OCI-LY3 (cell line): ENCODE results near the gene SPPL3.

ENCODE experiments used
- EZH2phosphoT487 ChIP-seq: fragments of 200-600 bp; shearing (Covaris generic); IDR thresholded peaks from 2 replicates; pipeline ENCODE4 v1.6.1; 2018; ENCODE audit warnings: antibody characterized with exemption, mixed run types, low read depth
- TF ChIP-seq, protein P1 (sequence below): fragments of 200-600, 300-600 bp; sonication (generic); IDR thresholded peaks from 2 replicates; pipeline ENCODE4 v1.5.1; 2014; ENCODE audit warnings: antibody characterized with exemption, low read length, low read depth

DNA sequence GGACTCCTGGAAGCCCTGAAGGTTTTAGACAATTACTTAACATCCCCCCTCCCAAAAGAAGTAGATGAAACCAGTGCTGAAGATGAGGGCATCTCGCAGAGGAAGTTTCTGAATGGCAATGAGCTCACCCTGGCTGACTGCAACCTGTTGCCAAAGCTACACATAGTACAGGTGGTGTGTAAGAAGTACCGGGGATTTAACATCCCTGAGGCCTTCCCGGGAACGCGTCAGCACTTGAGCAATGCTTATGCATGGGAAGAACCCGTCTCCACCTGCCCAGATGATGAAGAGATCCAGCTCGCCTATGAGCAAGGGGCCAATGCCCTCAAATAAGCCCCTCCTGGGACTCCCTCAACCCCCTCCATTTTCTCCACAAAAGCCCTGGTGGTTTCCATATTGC lies 10.6 kb upstream of the SPPL3 start:
- TF ChIP-seq, protein P1, sequence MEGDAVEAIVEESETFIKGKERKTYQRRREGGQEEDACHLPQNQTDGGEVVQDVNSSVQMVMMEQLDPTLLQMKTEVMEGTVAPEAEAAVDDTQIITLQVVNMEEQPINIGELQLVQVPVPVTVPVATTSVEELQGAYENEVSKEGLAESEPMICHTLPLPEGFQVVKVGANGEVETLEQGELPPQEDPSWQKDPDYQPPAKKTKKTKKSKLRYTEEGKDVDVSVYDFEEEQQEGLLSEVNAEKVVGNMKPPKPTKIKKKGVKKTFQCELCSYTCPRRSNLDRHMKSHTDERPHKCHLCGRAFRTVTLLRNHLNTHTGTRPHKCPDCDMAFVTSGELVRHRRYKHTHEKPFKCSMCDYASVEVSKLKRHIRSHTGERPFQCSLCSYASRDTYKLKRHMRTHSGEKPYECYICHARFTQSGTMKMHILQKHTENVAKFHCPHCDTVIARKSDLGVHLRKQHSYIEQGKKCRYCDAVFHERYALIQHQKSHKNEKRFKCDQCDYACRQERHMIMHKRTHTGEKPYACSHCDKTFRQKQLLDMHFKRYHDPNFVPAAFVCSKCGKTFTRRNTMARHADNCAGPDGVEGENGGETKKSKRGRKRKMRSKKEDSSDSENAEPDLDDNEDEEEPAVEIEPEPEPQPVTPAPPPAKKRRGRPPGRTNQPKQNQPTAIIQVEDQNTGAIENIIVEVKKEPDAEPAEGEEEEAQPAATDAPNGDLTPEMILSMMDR = no peak
- TF ChIP-seq EZH2phosphoT487 = no peak
